Esophagus muscularis mucosa (tissue), 3 donors: ENCODE measurements around the gene TCERG1L.

Experiments used
- CTCF ChIP-seq, 3 experiments: fragments of 200-600 bp in 2 of 3; fragments of 450-650 bp in 1 of 3; sonication (generic) in 2 of 3; IDR thresholded peaks; one replicate each; pipeline ENCODE4 v1.5.1; 2017 to 2019; ENCODE audit warnings: antibody characterized with exemption in 3 of 3, mild to moderate bottlenecking in 2 of 3, moderate library complexity in 1 of 3
- POLR2A ChIP-seq: fragments of 450-650 bp; IDR thresholded peaks from one replicate; pipeline ENCODE4 v1.6.1; 2017; ENCODE audit warnings: antibody characterized with exemption, moderate library complexity, mild to moderate bottlenecking, low read depth

GRCh38 chr10:131089861-131090260 is 221.7 kb downstream of the TCERG1L start:
- TF ChIP-seq CTCF (IDR thresholded peaks at IDR 0.05) (no peak), POLR2A (no peak)
